Transverse colon (tissue), 4 donors: Measurements from ENCODE around the gene B9D1. TPM values are rescaled to one million over a fixed set of nuclear protein-coding genes. Genes with fewer than 3 reads are reported as not detected.

Experiments
- DNase-seq: peaks from one replicate; pipeline ENCODE4 v3.0.0-alpha.2; 2019
- H3K27ac ChIP-seq, 4 donors: fragments of 200-600 bp; sonication (generic); 2 replicates each; pipeline ENCODE4 v1.5.1; 2016 to 2018; ENCODE audit warnings: inconsistent platforms in 4 of 4
- H3K27me3 ChIP-seq: fragments of 200-600 bp; sonication (generic); 2 replicates; pipeline ENCODE4 v1.5.1; 2017; ENCODE audit warnings: inconsistent platforms
- H3K36me3 ChIP-seq, 4 donors: fragments of 200-600 bp; sonication (generic); 2 replicates each; pipeline ENCODE4 v1.5.1; 2017 to 2019; ENCODE audit warnings: inconsistent platforms in 4 of 4
- H3K4me1 ChIP-seq, 4 donors: fragments of 200-600 bp; sonication (generic); 2 replicates each; pipeline ENCODE4 v1.5.1; 2017 to 2020; ENCODE audit warnings: inconsistent platforms in 4 of 4
- H3K4me3 ChIP-seq, 4 donors: fragments of 200-600 bp; sonication (generic); 1 replicate in 1 of 4; 2 replicates in 3 of 4; pipeline versions ENCODE4 v1.5.1 to v1.6.1; 2017 to 2019; ENCODE audit warnings: inconsistent platforms in 4 of 4
- H3K9me3 ChIP-seq, 2 donors: fragments of 200-600 bp; sonication (generic); 2 replicates each; pipeline ENCODE4 v1.5.1; 2017 to 2019; ENCODE audit warnings: inconsistent platforms in 2 of 2
- EP300 ChIP-seq: sonication (generic); formaldehyde crosslinking; IDR thresholded peaks from one replicate; pipeline ENCODE4 v1.6.1; 2017; ENCODE audit warnings: antibody characterized with exemption, low read depth
- POLR2A ChIP-seq: fragments of 450-650 bp; IDR thresholded peaks from one replicate; pipeline ENCODE4 v1.6.1; 2016; ENCODE audit warnings: antibody characterized with exemption, mild to moderate bottlenecking, moderate library complexity
- POLR2AphosphoS5 ChIP-seq, 3 donors: sonication (generic); formaldehyde crosslinking; IDR thresholded peaks; one replicate each; pipeline ENCODE4 v1.6.1; 2016; ENCODE audit warnings: antibody characterized with exemption in 3 of 3
- WGBS, 2 donors: methylation state at CpG; one replicate each; pipeline ENCODE4 v1.1.5; 2018; ENCODE audit warnings: low coverage in 1 of 2; 5-methylcytosine and 5-hydroxymethylcytosine counted together
- in situ Hi-C, 4 donors: fragments of 200-750 bp; cut with MboI; loops; one replicate each; pipeline versions ENCODE4 v1.15.0 to v1.15.1; 2017; ENCODE audit warnings: low sequenced_read_pairs in 3 of 4, low pct_ligation_motif_present in 1 of 4, low pct_unique_long_range_greater_than_20kb in 1 of 4
- intact Hi-C: fragments of 100-400 bp; cut with DNase I; formaldehyde crosslinking; loops from one replicate; pipeline ENCODE4 v1.15.1; 2023; ENCODE audit warnings: low total_unique reads
- total RNA-seq, 4 donors: library from RNA; depleted of rRNA; stranded (reverse); fragments of >200 nt; gene quantifications; one replicate each; pipeline ENCODE4 v1.1.0, GENCODE V29; 2016
- TF ChIP-seq, protein P1 (sequence below), 5 experiments: fragments of 200-600 bp in 3 of 5; fragments of 450-650 bp in 2 of 5; sonication (generic) in 3 of 5; IDR thresholded peaks; 1 replicate in 2 of 5; 2 replicates in 3 of 5; pipeline ENCODE4 v1.5.1; 2016 to 2017; ENCODE audit warnings: antibody characterized with exemption in 5 of 5, inconsistent platforms in 3 of 5, mild to moderate bottlenecking in 2 of 5, moderate library complexity in 1 of 5

Gene B9D1
- total RNA-seq, 4 donors from 2014 or later, result 6.0 to 17.6 (median 9.5) TPM

DNA sequence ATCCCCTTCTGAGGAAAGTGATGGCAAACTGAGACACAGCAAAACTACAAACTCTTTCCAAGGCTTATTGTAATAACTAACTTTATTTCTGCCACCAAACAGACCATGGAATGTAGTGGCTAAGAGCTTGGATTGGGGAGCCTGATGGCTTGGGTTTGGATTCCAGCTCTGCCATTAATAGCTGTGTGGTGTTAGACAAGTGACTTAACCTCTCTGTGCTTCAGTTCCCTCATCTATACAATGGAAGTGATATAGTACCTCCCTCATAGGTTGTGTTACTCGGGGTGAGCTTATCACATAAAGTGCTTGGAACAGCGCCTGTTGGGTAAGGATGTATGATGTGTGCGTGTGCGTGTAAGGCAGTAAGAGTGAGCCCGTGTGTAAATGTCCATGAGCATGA is 42.6 kb upstream of the B9D1 start:
- DNase-seq, result no peak
- H3K36me3 ChIP-seq, result no peaks in the 10 kb centered on the region
- 79 to 89% methylated on average over 4 to 5 of the region's 5 CpGs for WGBS, 2 donors
- no peak overlapping the region for H3K4me3 ChIP-seq
- H3K27ac ChIP-seq, result no peak overlapping the region
- TF ChIP-seq, protein P1, sequence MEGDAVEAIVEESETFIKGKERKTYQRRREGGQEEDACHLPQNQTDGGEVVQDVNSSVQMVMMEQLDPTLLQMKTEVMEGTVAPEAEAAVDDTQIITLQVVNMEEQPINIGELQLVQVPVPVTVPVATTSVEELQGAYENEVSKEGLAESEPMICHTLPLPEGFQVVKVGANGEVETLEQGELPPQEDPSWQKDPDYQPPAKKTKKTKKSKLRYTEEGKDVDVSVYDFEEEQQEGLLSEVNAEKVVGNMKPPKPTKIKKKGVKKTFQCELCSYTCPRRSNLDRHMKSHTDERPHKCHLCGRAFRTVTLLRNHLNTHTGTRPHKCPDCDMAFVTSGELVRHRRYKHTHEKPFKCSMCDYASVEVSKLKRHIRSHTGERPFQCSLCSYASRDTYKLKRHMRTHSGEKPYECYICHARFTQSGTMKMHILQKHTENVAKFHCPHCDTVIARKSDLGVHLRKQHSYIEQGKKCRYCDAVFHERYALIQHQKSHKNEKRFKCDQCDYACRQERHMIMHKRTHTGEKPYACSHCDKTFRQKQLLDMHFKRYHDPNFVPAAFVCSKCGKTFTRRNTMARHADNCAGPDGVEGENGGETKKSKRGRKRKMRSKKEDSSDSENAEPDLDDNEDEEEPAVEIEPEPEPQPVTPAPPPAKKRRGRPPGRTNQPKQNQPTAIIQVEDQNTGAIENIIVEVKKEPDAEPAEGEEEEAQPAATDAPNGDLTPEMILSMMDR (IDR thresholded peaks at IDR 0.05), result no peak
- TF ChIP-seq POLR2AphosphoS5 (IDR thresholded peaks at IDR 0.05) (no peak), POLR2A (no peak), EP300 (no peak)
- in situ Hi-C loops (no loop called here), intact Hi-C loops (no loop called here)
- peaks cover 7 to 29% (median 14%) of the 10 kb centered on the region in 4 donors for H3K4me1 ChIP-seq
- no peaks in the 10 kb centered on the region for H3K9me3 ChIP-seq
- H3K27me3 ChIP-seq, result no peaks in the 10 kb centered on the region

DNA sequence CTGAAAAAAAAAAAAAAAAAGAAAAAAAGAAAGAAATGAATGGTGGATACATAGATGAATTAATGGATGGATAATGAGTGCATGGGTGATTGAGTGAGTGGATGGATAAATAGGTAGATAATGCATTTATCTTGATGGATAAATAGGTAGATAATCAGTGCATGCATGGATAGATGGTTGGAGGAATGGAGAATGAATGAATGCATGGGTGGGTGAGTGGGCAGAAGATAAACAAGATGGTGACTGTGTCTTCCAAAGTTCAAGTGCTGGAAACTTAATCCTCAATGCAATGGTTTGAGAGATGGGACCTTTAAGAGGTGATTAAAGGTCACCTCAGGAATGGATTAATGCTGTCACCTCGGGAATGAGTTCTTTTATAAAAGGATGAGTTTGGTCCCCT is 41.7 kb upstream of the B9D1 start:
- H3K4me3 ChIP-seq, result no peak overlapping the region
- intact Hi-C loops, result no loop called here
- no peak for DNase-seq
- H3K27ac ChIP-seq, result no peak overlapping the region
- H3K27me3 ChIP-seq, result no peaks in the 10 kb centered on the region
- in situ Hi-C loops, result no loop called here
- 75 to 79% methylated on average over 1 of the region's 1 CpG for WGBS, 2 donors
- H3K9me3 ChIP-seq, result no peaks in the 10 kb centered on the region
- TF ChIP-seq POLR2AphosphoS5 (IDR thresholded peaks at IDR 0.05) (no peak), POLR2A (no peak), EP300 (no peak)
- TF ChIP-seq, protein P1 (IDR thresholded peaks at IDR 0.05), result no peak
- no peaks in the 10 kb centered on the region for H3K36me3 ChIP-seq
- H3K4me1 ChIP-seq, result peaks cover 7 to 32% (median 16%) of the 10 kb centered on the region in 4 donors

DNA sequence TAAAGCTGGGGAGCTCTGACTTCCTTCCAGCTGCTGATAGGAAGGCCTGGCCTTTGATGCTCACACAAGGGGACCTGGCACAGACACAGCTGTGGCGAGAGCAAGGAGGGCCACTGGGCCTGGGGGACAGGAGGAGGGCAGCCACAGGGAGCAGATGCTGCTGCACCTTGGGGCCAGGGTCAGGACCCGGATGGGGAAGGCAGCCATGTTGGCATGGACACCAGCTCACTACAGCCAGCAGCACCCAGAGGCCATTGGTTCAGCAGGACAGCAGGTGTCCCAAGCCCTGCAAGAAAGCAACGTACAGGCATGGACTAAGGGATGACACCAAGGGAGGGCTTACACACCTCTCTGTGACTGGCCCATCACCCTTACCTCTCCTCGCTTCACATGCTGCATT is 40.5 kb upstream of the B9D1 start:
- TF ChIP-seq EP300, result no peak
- no peak for TF ChIP-seq POLR2AphosphoS5 (IDR thresholded peaks at IDR 0.05)
- 95 to 100% methylated on average over 2 to 4 of the region's 4 CpGs for WGBS, 2 donors
- H3K27me3 ChIP-seq, result no peaks in the 10 kb centered on the region
- no peak overlapping the region for H3K4me3 ChIP-seq
- no peaks in the 10 kb centered on the region for H3K9me3 ChIP-seq
- in situ Hi-C loops (no loop called here), intact Hi-C loops (no loop called here)
- H3K27ac ChIP-seq, result peak overlapping the region in 1 of 4 donors; percentile 49
- DNase-seq, result no peak
- peaks cover 19 to 45% (median 26%) of the 10 kb centered on the region in 4 donors for H3K4me1 ChIP-seq
- H3K36me3 ChIP-seq, result no peaks in the 10 kb centered on the region

DNA sequence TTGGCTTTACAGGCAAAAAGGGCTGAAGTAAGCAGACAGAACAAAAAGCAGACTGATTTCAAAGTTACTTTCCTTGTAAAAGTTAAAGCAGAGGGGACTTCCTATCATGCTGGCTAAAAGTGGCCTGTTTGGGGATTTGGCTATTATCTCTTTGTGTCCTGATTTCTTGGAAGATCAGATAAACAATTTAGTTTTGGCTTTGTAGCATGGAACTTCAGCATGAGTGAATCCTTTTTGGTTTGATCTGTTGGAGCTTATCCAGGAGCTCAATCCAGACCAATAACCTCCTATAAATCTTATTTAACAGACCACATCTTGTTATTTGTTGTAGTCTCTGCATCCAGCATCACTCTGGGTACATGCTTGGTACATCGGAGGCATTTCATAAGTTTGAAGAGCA is 39.6 kb upstream of the B9D1 start:
- intact Hi-C loops (no loop called here), in situ Hi-C loops (no loop called here)
- TF ChIP-seq POLR2AphosphoS5 (IDR thresholded peaks at IDR 0.05) (no peak), EP300 (no peak), POLR2A (no peak)
- TF ChIP-seq, protein P1 (IDR thresholded peaks at IDR 0.05), result no peak
- DNase-seq, result no peak
- H3K27me3 ChIP-seq, result no peaks in the 10 kb centered on the region
- H3K4me3 ChIP-seq, result no peak overlapping the region
- H3K4me1 ChIP-seq, result peaks cover 27 to 53% (median 34%) of the 10 kb centered on the region in 4 donors
- H3K9me3 ChIP-seq, result no peaks in the 10 kb centered on the region
- no peaks in the 10 kb centered on the region for H3K36me3 ChIP-seq
- H3K27ac ChIP-seq, result peak overlapping the region; percentile 31 to 67 (median 42)
- 63% methylated on average over 1 of the region's 1 CpG; no CpG with 5 or more reads in 1 of the 2 donors for WGBS, 2 donors
